K562 (cell line): ENCODE data around the gene CCM2. TPM values are rescaled to one million over a fixed set of nuclear protein-coding genes. Genes with fewer than 3 reads are reported as not detected.

Experiments used
- CCAR2 ChIP-seq: fragments of 200-400 bp; formaldehyde crosslinking; IDR thresholded peaks from 2 replicates; pipeline ENCODE4 v1.6.1; 2017; ENCODE audit warnings: mild to moderate bottlenecking, low read depth, low read length
- CHD4 ChIP-seq: fragments of 200-600 bp; sonication (generic); IDR thresholded peaks from 3 replicates; pipeline ENCODE4 v1.6.1; 2012; ENCODE audit warnings: low read depth, mild to moderate bottlenecking, mixed read lengths, low read length, inconsistent platforms; ENCODE audit not compliant: insufficient read depth, insufficient replicate concordance, poor library complexity, severe bottlenecking
- GMEB1 ChIP-seq: fragments of 250-450 bp; sonication (Bioruptor Pico); IDR thresholded peaks from 2 replicates; pipeline ENCODE4 v1.4.0; 2020; ENCODE audit warnings: mild to moderate bottlenecking
- HMG20A ChIP-seq: fragments of 450-650 bp; formaldehyde crosslinking; conservative IDR thresholded peaks from 2 replicates; pipeline ENCODE4 v1.4.0; 2020; ENCODE audit warnings: mild to moderate bottlenecking, mixed read lengths
- ID3 ChIP-seq, 2 experiments: fragments of 250-450 bp in 1 of 2; fragments of 450-650 bp in 1 of 2; sonication (Bioruptor Pico) in 1 of 2; IDR thresholded peaks; 2 replicates each; pipeline versions ENCODE4 v1.6.1 to v1.8.0; 2016 to 2021; ENCODE audit warnings: mild to moderate bottlenecking in 2 of 2, moderate library complexity in 2 of 2, missing compliant biosample characterization in 1 of 2, missing genetic modification characterization in 1 of 2
- LEF1 ChIP-seq: fragments of 450-650 bp; IDR thresholded peaks from 2 replicates; pipeline ENCODE4 v1.6.1; 2016; ENCODE audit warnings: mild to moderate bottlenecking
- MCM3 ChIP-seq: fragments of 450-650 bp; IDR thresholded peaks from 2 replicates; pipeline ENCODE4 v1.6.1; 2016
- MITF ChIP-seq: IDR thresholded peaks from 2 replicates; pipeline ENCODE4 v1.6.1; 2014; ENCODE audit warnings: antibody characterized with exemption
- PYGO2 ChIP-seq: fragments of 450-650 bp; IDR thresholded peaks from 2 replicates; pipeline ENCODE4 v1.6.1; 2016; ENCODE audit warnings: mild to moderate bottlenecking, missing genetic modification characterization, moderate library complexity, missing compliant biosample characterization
- RBM39 ChIP-seq: fragments of 200-400 bp; formaldehyde crosslinking; optimal IDR thresholded peaks from 2 replicates; pipeline ENCODE3; 2018; ENCODE audit warnings: low read depth, low read length
- SFPQ ChIP-seq: fragments of 200-400 bp; formaldehyde crosslinking; IDR thresholded peaks from 2 replicates; pipeline ENCODE4 v1.6.1; 2017; ENCODE audit warnings: mild to moderate bottlenecking, low read depth, low read length, moderate library complexity
- SIN3B ChIP-seq: fragments of 450-650 bp; IDR thresholded peaks from 2 replicates; pipeline ENCODE4 v1.6.1; 2017; ENCODE audit warnings: low read depth, mild to moderate bottlenecking, moderate library complexity
- STAT5B ChIP-seq: fragments of 250-450 bp; sonication (Bioruptor Pico); IDR thresholded peaks from 2 replicates; pipeline ENCODE4 v1.8.0; 2021; ENCODE audit warnings: mild to moderate bottlenecking, inconsistent platforms
- TBL1XR1 ChIP-seq, 2 experiments: IDR thresholded peaks; 2 replicates each; pipeline ENCODE4 v1.6.1; 2012; ENCODE audit warnings: improper control_type of control experiment in 2 of 2, low read length in 2 of 2, mild to moderate bottlenecking in 1 of 2
- ZFX ChIP-seq: sonication (generic); formaldehyde crosslinking; IDR thresholded peaks from 2 replicates; pipeline ENCODE4 v1.8.0; 2022; ENCODE audit warnings: mild to moderate bottlenecking, missing genetic modification reagents, moderate library complexity
- ZNF518B ChIP-seq: fragments of 250-450 bp; sonication (Bioruptor Pico); IDR thresholded peaks from 2 replicates; pipeline ENCODE4 v1.5.0; 2021; ENCODE audit warnings: mild to moderate bottlenecking, moderate library complexity
- ZNF79 ChIP-seq: fragments of 250-450 bp; sonication (Bioruptor Pico); IDR thresholded peaks from 2 replicates; pipeline ENCODE4 v1.4.0; 2020; ENCODE audit warnings: low read depth, mild to moderate bottlenecking, moderate library complexity
- polyA plus RNA-seq, 8 experiments: library from polyadenylated mRNA; depleted of rRNA in 4 of 8; stranded (reverse) in 5 of 8; unstranded in 3 of 8; fragments of >200 nt; fragmentation: Nextera tagmentation in 2 of 8; fragmentation: Illumina TruSeq in 1 of 8; extraction: Ambion mirVana in 2 of 8; extraction: Trizol in 1 of 8; gene quantifications; 2 replicates each; pipeline versions ENCODE4 v1.2.1 to v1.2.3, GENCODE V29; 2011 to 2014; ENCODE audit warnings: inconsistent platforms in 1 of 8, missing spikeins in 1 of 8
- total RNA-seq, 7 experiments: library from RNA; depleted of rRNA in 6 of 7; stranded (reverse); fragments of >200 nt in 6 of 7; fragmentation: Illumina TruSeq in 2 of 7; extraction: Trizol in 2 of 7; gene quantifications; 2 replicates each; pipeline versions ENCODE4 v1.2.1 to v1.2.3, GENCODE V29; 2011 to 2021; ENCODE audit warnings: low replicate concordance in 1 of 7

The CCM2 gene
- total and polyA plus RNA-seq, 9 of the 15 experiments (the other 6 are each of a cell fraction or from before 2014, with no cell fraction given) = 0.41 to 38.6 (median 25.9) TPM

GRCh38 chr7:45001138-45001694 is 1.2 kb downstream of the CCM2 start (continued):
- TF ChIP-seq CHD4 (no peak), ID3 (CRISPR knock-in tag; IDR thresholded peaks at IDR 0.05) (no peak), ID3 (tag; IDR thresholded peaks at IDR 0.05) (no peak), SIN3B (no peak), CCAR2 (no peak), TBL1XR1 (IDR thresholded peaks at IDR 0.05; ENCODE audit: low read length in 2 of 2) (no peak), SFPQ (no peak), ZFX (CRISPR knock-in tag) (no peak), HMG20A (CRISPR knock-in tag) (no peak), MITF (no peak), MCM3 (no peak), PYGO2 (tag) (no peak), RBM39 (no peak), LEF1 (peak; percentile 48; the same call in 1 of the 2 replicates), STAT5B (no peak), ZNF79 (CRISPR knock-in tag) (no peak), GMEB1 (CRISPR knock-in tag) (no peak), ZNF518B (CRISPR knock-in tag) (no peak)
